Loucy (cell line): ENCODE data around the gene MPPE1.

Experiments
- CTCF ChIP-seq: fragments of 200-600 bp; sonication (generic); conservative IDR thresholded peaks from 2 replicates; pipeline ENCODE4 v1.5.1; 2014; ENCODE audit warnings: mild to moderate bottlenecking, antibody characterized with exemption, low read length
- EZH2phosphoT487 ChIP-seq: fragments of 200-600 bp; IDR thresholded peaks from 2 replicates; pipeline ENCODE4 v1.6.1; 2018; ENCODE audit warnings: antibody characterized with exemption, mild to moderate bottlenecking, moderate library complexity, borderline replicate concordance

GRCh38 chr18:11909061-11909455 lies 941 bp upstream of the MPPE1 start:
- TF ChIP-seq CTCF = no peak
- TF ChIP-seq EZH2phosphoT487 = no peak
